Measurements from ENCODE around the gene ACIN1.
A peak's percentile ranks its signal among the peaks of the same experiment; 100 is the strongest.

The ACIN1 gene

GRCh38 chr14:23057757-23058653 lies 36.9 kb downstream of the ACIN1 start:
- H3K9me3 Mint-ChIP-seq: no peaks in the 10 kb centered on the region
- H3K27me3 Mint-ChIP-seq: peaks cover 20% of the 10 kb centered on the region
- H3K4me3 Mint-ChIP-seq: peak overlapping the region; percentile 78
- H3K36me3 Mint-ChIP-seq (ENCODE audit: low read depth): peaks cover 50% of the 10 kb centered on the region
- H3K4me1 Mint-ChIP-seq (ENCODE audit: low read depth): peaks cover 30% of the 10 kb centered on the region
- no peak overlapping the region for H3K27ac Mint-ChIP-seq
- intact Hi-C loops (cut with micrococcal nuclease): loop anchor here (1.0 kb wide), 1 partner anchor 72 kb away; no protein-coding TSS in a partner anchor

GRCh38 chr14:23056956-23057756 lies 37.8 kb downstream of the ACIN1 start, which contains the start of gene CDH24:
Gene CDH24 (minus strand): TSS chr14:23057520. CDS start chr14:23055733, 1,787 bp downstream.
- intact Hi-C loops (cut with micrococcal nuclease): no loop called here
- H3K4me1 Mint-ChIP-seq (ENCODE audit: low read depth): peaks cover 30% of the 10 kb centered on the region

GRCh38 chr14:23056145-23056955 lies 38.6 kb downstream of the ACIN1 start:
- peak overlapping the region; percentile 28 for H3K27ac Mint-ChIP-seq
- H3K27me3 Mint-ChIP-seq: peaks cover 22% of the 10 kb centered on the region
- intact Hi-C loops (cut with micrococcal nuclease): no loop called here
- H3K4me3 Mint-ChIP-seq: peak overlapping the region; percentile 76
- no peaks in the 10 kb centered on the region for H3K9me3 Mint-ChIP-seq
- peaks cover 30% of the 10 kb centered on the region for H3K4me1 Mint-ChIP-seq (ENCODE audit: low read depth)
- peaks cover 33% of the 10 kb centered on the region for H3K36me3 Mint-ChIP-seq (ENCODE audit: low read depth)

More at GRCh38 chr14:23056956-23057756, 37.8 kb downstream of the ACIN1 start, which contains the start of gene CDH24:
- peak within 1 kb of the TSS; percentile 78 for H3K4me3 Mint-ChIP-seq
- peaks cover 22% of the 10 kb centered on the region for H3K27me3 Mint-ChIP-seq
- no peaks in the 10 kb centered on the region for H3K9me3 Mint-ChIP-seq
- peak within 1 kb of the TSS; percentile 28 for H3K27ac Mint-ChIP-seq
- peaks cover 41% of the 10 kb centered on the region for H3K36me3 Mint-ChIP-seq (ENCODE audit: low read depth)

- Mint-ChIP-seq H3K9me3 (no peaks in the 10 kb centered on the region), H3K4me3 (no peak overlapping the region), H3K27ac (no peak overlapping the region), H3K36me3 (ENCODE audit: low read depth) (peaks cover 26% of the 10 kb centered on the region), H3K4me1 (ENCODE audit: low read depth) (peaks cover 37% of the 10 kb centered on the region), H3K27me3 (peaks cover 22% of the 10 kb centered on the region)
- intact Hi-C loops (cut with micrococcal nuclease): no loop called here
Observed at GRCh38 chr14:23055621-23056144, 39.3 kb downstream of the ACIN1 start.

- H3K9me3 Mint-ChIP-seq: no peaks in the 10 kb centered on the region
- no peak overlapping the region for H3K27ac Mint-ChIP-seq
Observed at GRCh38 chr14:23055147-23055550, 39.8 kb downstream of the ACIN1 start.

GRCh38 chr14:23054000-23054811 lies 40.7 kb downstream of the ACIN1 start:
- peaks cover 22% of the 10 kb centered on the region for H3K27me3 Mint-ChIP-seq
- intact Hi-C loops (cut with micrococcal nuclease): no loop called here
- peaks cover 12% of the 10 kb centered on the region for H3K36me3 Mint-ChIP-seq (ENCODE audit: low read depth)
- no peak overlapping the region for H3K4me3 Mint-ChIP-seq
- H3K9me3 Mint-ChIP-seq: no peaks in the 10 kb centered on the region
- H3K27ac Mint-ChIP-seq: no peak overlapping the region
- H3K4me1 Mint-ChIP-seq (ENCODE audit: low read depth): peaks cover 36% of the 10 kb centered on the region

More at GRCh38 chr14:23055147-23055550, 39.8 kb downstream of the ACIN1 start:
- peaks cover 22% of the 10 kb centered on the region for H3K27me3 Mint-ChIP-seq
- no peak overlapping the region for H3K4me3 Mint-ChIP-seq
- H3K36me3 Mint-ChIP-seq (ENCODE audit: low read depth): peaks cover 21% of the 10 kb centered on the region
- H3K4me1 Mint-ChIP-seq (ENCODE audit: low read depth): peaks cover 38% of the 10 kb centered on the region
- intact Hi-C loops (cut with micrococcal nuclease): no loop called here

- Mint-ChIP-seq H3K4me1 (ENCODE audit: low read depth) (peaks cover 32% of the 10 kb centered on the region), H3K27me3 (peaks cover 22% of the 10 kb centered on the region), H3K27ac (no peak overlapping the region), H3K36me3 (ENCODE audit: low read depth) (peaks cover 4% of the 10 kb centered on the region), H3K4me3 (no peak overlapping the region), H3K9me3 (no peaks in the 10 kb centered on the region)
- intact Hi-C loops (cut with micrococcal nuclease): no loop called here
Observed at GRCh38 chr14:23053426-23053825, 41.5 kb downstream of the ACIN1 start.

GRCh38 chr14:23052671-23053070 lies 42.3 kb downstream of the ACIN1 start:
- H3K36me3 Mint-ChIP-seq (ENCODE audit: low read depth): no peaks in the 10 kb centered on the region
- H3K4me3 Mint-ChIP-seq: no peak overlapping the region
- no peaks in the 10 kb centered on the region for H3K9me3 Mint-ChIP-seq
- peaks cover 22% of the 10 kb centered on the region for H3K27me3 Mint-ChIP-seq
- intact Hi-C loops (cut with micrococcal nuclease): no loop called here
- no peak overlapping the region for H3K27ac Mint-ChIP-seq
- H3K4me1 Mint-ChIP-seq (ENCODE audit: low read depth): peaks cover 25% of the 10 kb centered on the region

- no peaks in the 10 kb centered on the region for H3K36me3 Mint-ChIP-seq (ENCODE audit: low read depth)
- H3K27me3 Mint-ChIP-seq: peaks cover 27% of the 10 kb centered on the region
- intact Hi-C loops (cut with micrococcal nuclease): no loop called here
- H3K9me3 Mint-ChIP-seq: no peaks in the 10 kb centered on the region
- peaks cover 24% of the 10 kb centered on the region for H3K4me1 Mint-ChIP-seq (ENCODE audit: low read depth)
- no peak overlapping the region for H3K4me3 Mint-ChIP-seq
- H3K27ac Mint-ChIP-seq: no peak overlapping the region
Observed at GRCh38 chr14:23052182-23052623, 42.7 kb downstream of the ACIN1 start.

GRCh38 chr14:23051141-23052057 lies 43.5 kb downstream of the ACIN1 start:
- peaks cover 24% of the 10 kb centered on the region for H3K27me3 Mint-ChIP-seq
- intact Hi-C loops (cut with micrococcal nuclease): no loop called here
- no peaks in the 10 kb centered on the region for H3K9me3 Mint-ChIP-seq
- H3K27ac Mint-ChIP-seq: no peak overlapping the region
- H3K4me1 Mint-ChIP-seq (ENCODE audit: low read depth): peaks cover 16% of the 10 kb centered on the region
- no peak overlapping the region for H3K4me3 Mint-ChIP-seq
- no peaks in the 10 kb centered on the region for H3K36me3 Mint-ChIP-seq (ENCODE audit: low read depth)

GRCh38 chr14:23049011-23049410 lies 45.9 kb downstream of the ACIN1 start:
- Mint-ChIP-seq H3K27ac (no peak overlapping the region), H3K4me3 (no peak overlapping the region), H3K4me1 (ENCODE audit: low read depth) (peaks cover 20% of the 10 kb centered on the region), H3K36me3 (ENCODE audit: low read depth) (no peaks in the 10 kb centered on the region), H3K9me3 (no peaks in the 10 kb centered on the region), H3K27me3 (peaks cover 14% of the 10 kb centered on the region)
- intact Hi-C loops (cut with micrococcal nuclease): no loop called here

Measured in dendritic cell treated with granulocyte-macrophage colony-stimulating factor and Interleukin-4, amounts not matched to agents 40 ng/mL and 50 ng/mL, for 4 days (primary cell).